Measurements from ENCODE around the gene GOLGA6A. TPM values are rescaled to one million over a fixed set of nuclear protein-coding genes. Genes with fewer than 3 reads are reported as not detected.

GOLGA6A gene
- total and polyA plus RNA-seq, 2 of the 8 experiments (the other 6 are each of a cell fraction or from before 2014, with no cell fraction given): 0.80 to 1.0 TPM

GRCh38 chr15:74050127-74050526 lies 32.2 kb downstream of the GOLGA6A start (continued):
- TF ChIP-seq CHD7 (IDR thresholded peaks at IDR 0.05; ENCODE audit: insufficient replicate concordance, low read length): no peak
- TF ChIP-seq CREB1 (IDR thresholded peaks at IDR 0.05): no peak
- no peak for TF ChIP-seq USF2 (IDR thresholded peaks at IDR 0.05; ENCODE audit: low read length)
- no peak for TF ChIP-seq KDM4A (IDR thresholded peaks at IDR 0.05; ENCODE audit: low read depth, low read length, severe bottlenecking)
- TF ChIP-seq ZNF274 (IDR thresholded peaks at IDR 0.05; ENCODE audit: borderline replicate concordance, extremely low read depth, low read length): no peak
- TF ChIP-seq TAF1 (IDR thresholded peaks at IDR 0.05; ENCODE audit: low read depth, low read length): no peak
- no peak for TF ChIP-seq SP2 (IDR thresholded peaks at IDR 0.05; ENCODE audit: low read length)
- TF ChIP-seq KDM5A (IDR thresholded peaks at IDR 0.05; ENCODE audit: low read length): no peak
- TF ChIP-seq RBBP5 (IDR thresholded peaks at IDR 0.05; ENCODE audit: borderline replicate concordance, low read depth, low read length): no peak

Data from H1 (cell line).